H9 (cell line): Measurements from ENCODE around the gene KPTN. TPM values are rescaled to one million over a fixed set of nuclear protein-coding genes. Genes with fewer than 3 reads are reported as not detected.
"Not testable (repeated sequence)": the region's sequence is repeated elsewhere in the genome, so short reads cannot be mapped to it uniquely, and the experiment has no call there.

Source experiments
- DNase-seq: peaks from one replicate; pipeline ENCODE4 v3.0.0-alpha.2; 2017
- H2AFZ ChIP-seq: one replicate; pipeline ENCODE4 v1.6.1; 2013; ENCODE audit warnings: mild to moderate bottlenecking, low read length, control low read depth, moderate library complexity
- H2AK5ac ChIP-seq: 2 replicates; pipeline ENCODE4 v1.6.1; 2013; ENCODE audit warnings: low read length, control low read depth, mixed read lengths; ENCODE audit not compliant: insufficient read length
- H2BK120ac ChIP-seq: one replicate; pipeline ENCODE4 v1.6.1; 2013; ENCODE audit warnings: low read depth, mild to moderate bottlenecking, low read length, control low read depth, inconsistent platforms; ENCODE audit not compliant: poor library complexity, severe bottlenecking
- H2BK12ac ChIP-seq: 2 replicates; pipeline ENCODE4 v1.6.1; 2013; ENCODE audit warnings: low read length, control low read depth, mixed read lengths, low read depth; ENCODE audit not compliant: insufficient read length
- H2BK15ac ChIP-seq: 2 replicates; pipeline ENCODE4 v1.6.1; 2013; ENCODE audit warnings: low read depth, low read length, control low read depth
- H2BK20ac ChIP-seq: one replicate; pipeline ENCODE4 v1.6.1; 2013; ENCODE audit warnings: low read depth, mild to moderate bottlenecking, low read length, control low read depth, inconsistent platforms; ENCODE audit not compliant: poor library complexity, severe bottlenecking
- H2BK5ac ChIP-seq: 2 replicates; pipeline ENCODE4 v1.6.1; 2013; ENCODE audit warnings: low read length, control low read depth, mixed read lengths; ENCODE audit not compliant: insufficient read length
- H3K14ac ChIP-seq: 2 replicates; pipeline ENCODE4 v1.6.1; 2013; ENCODE audit warnings: low read length, control low read depth; ENCODE audit not compliant: insufficient read depth
- H3K18ac ChIP-seq: 2 replicates; pipeline ENCODE4 v1.6.1; 2013; ENCODE audit warnings: low read depth, mild to moderate bottlenecking, mixed read lengths, low read length, control low read depth; ENCODE audit not compliant: insufficient read length
- H3K23ac ChIP-seq: 2 replicates; pipeline ENCODE4 v1.6.1; 2013; ENCODE audit warnings: low read length, control low read depth, mixed read lengths, low read depth; ENCODE audit not compliant: insufficient read length
- H3K23me2 ChIP-seq: 2 replicates; pipeline ENCODE4 v1.6.1; 2013; ENCODE audit warnings: low read depth, mild to moderate bottlenecking, mixed read lengths, low read length, control low read depth; ENCODE audit not compliant: insufficient read length, poor library complexity, severe bottlenecking
- H3K27ac ChIP-seq: 2 replicates; pipeline ENCODE4 v1.5.1; 2013; ENCODE audit warnings: low read length, control low read depth, mixed read lengths, low read depth; ENCODE audit not compliant: insufficient read length
- H3K27me3 ChIP-seq: 2 replicates; pipeline ENCODE4 v1.6.1; 2013; ENCODE audit warnings: low read length, control low read depth, inconsistent platforms; ENCODE audit not compliant: insufficient read depth
- H3K4ac ChIP-seq: 2 replicates; pipeline ENCODE4 v1.6.1; 2013; ENCODE audit warnings: low read depth, mild to moderate bottlenecking, control low read depth, inconsistent platforms, low read length, moderate library complexity
- H3K4me1 ChIP-seq: 2 replicates; pipeline ENCODE4 v1.6.1; 2013; ENCODE audit warnings: low read length, control low read depth, inconsistent platforms; ENCODE audit not compliant: insufficient read depth
- H3K4me2 ChIP-seq: 2 replicates; pipeline ENCODE4 v1.6.1; 2013; ENCODE audit warnings: low read length, control low read depth, mixed read lengths; ENCODE audit not compliant: insufficient read length, insufficient read depth
- H3K56ac ChIP-seq: 2 replicates; pipeline ENCODE4 v1.6.1; 2013; ENCODE audit warnings: low read depth, mild to moderate bottlenecking, mixed read lengths, low read length, control low read depth; ENCODE audit not compliant: insufficient read length
- H3K79me1 ChIP-seq: 2 replicates; pipeline ENCODE4 v1.6.1; 2013; ENCODE audit warnings: low read depth, mild to moderate bottlenecking, moderate library complexity, low read length, control low read depth, inconsistent platforms; ENCODE audit not compliant: insufficient read depth, poor library complexity, severe bottlenecking
- H3K79me2 ChIP-seq: 2 replicates; pipeline ENCODE4 v1.6.1; 2013; ENCODE audit warnings: low read length, control low read depth, inconsistent platforms; ENCODE audit not compliant: insufficient read depth
- H3K9ac ChIP-seq: 2 replicates; pipeline ENCODE4 v1.6.1; 2013; ENCODE audit warnings: low read length, control low read depth, mixed read lengths; ENCODE audit not compliant: insufficient read length; ENCODE audit errors: extremely low read depth
- H3K9me3 ChIP-seq: one replicate; pipeline ENCODE4 v1.6.1; 2013; ENCODE audit warnings: low read depth, low read length, inconsistent platforms; ENCODE audit not compliant: control insufficient read depth
- H3T11ph ChIP-seq: one replicate; pipeline ENCODE4 v1.6.1; 2013; ENCODE audit warnings: mild to moderate bottlenecking, low read length, control low read depth, inconsistent platforms
- H4K20me1 ChIP-seq: one replicate; pipeline ENCODE4 v1.6.1; 2013; ENCODE audit not compliant: control insufficient read depth, insufficient read length, insufficient read depth
- H4K5ac ChIP-seq: 2 replicates; pipeline ENCODE4 v1.6.1; 2013; ENCODE audit warnings: low read depth, mild to moderate bottlenecking, mixed read lengths, low read length, control low read depth; ENCODE audit not compliant: insufficient read length
- H4K8ac ChIP-seq: replicated peaks from 2 replicates; pipeline ENCODE4 v1.6.1; 2013; ENCODE audit warnings: low read length, control low read depth, mixed read lengths, low read depth; ENCODE audit not compliant: insufficient read length
- H4K91ac ChIP-seq: 2 replicates; pipeline ENCODE4 v1.6.1; 2013; ENCODE audit warnings: low read depth, mild to moderate bottlenecking, moderate library complexity, mixed read lengths, low read length, control low read depth; ENCODE audit not compliant: insufficient read length
- H3K27ac Mint-ChIP-seq, 3 experiments: 2 replicates in 2 of 3; 3 replicates in 1 of 3; pipeline ENCODE4 v1.8.0; 2020 to 2021; ENCODE audit warnings: mixed read lengths in 3 of 3, mild to moderate bottlenecking in 1 of 3, moderate library complexity in 1 of 3
- H3K27me3 Mint-ChIP-seq: 2 replicates; pipeline ENCODE4 v1.8.0; 2021; ENCODE audit warnings: low read depth, mild to moderate bottlenecking, moderate library complexity, mixed read lengths
- H3K36me3 Mint-ChIP-seq, 3 experiments: 2 replicates in 2 of 3; 3 replicates in 1 of 3; pipeline ENCODE4 v1.8.0; 2020 to 2021; ENCODE audit warnings: low read depth in 3 of 3, mixed read lengths in 3 of 3; ENCODE audit not compliant: insufficient read depth in 1 of 3
- H3K4me1 Mint-ChIP-seq, 2 experiments: 2 replicates each; pipeline ENCODE4 v1.8.0; 2020; ENCODE audit warnings: mixed read lengths in 2 of 2
- H3K4me3 Mint-ChIP-seq, 2 experiments: 2 replicates in 1 of 2; 3 replicates in 1 of 2; pipeline ENCODE4 v1.8.0; 2020 to 2021; ENCODE audit warnings: mild to moderate bottlenecking in 2 of 2, mixed read lengths in 2 of 2, moderate library complexity in 1 of 2
- H3K9me3 Mint-ChIP-seq, 2 experiments: 2 replicates in 1 of 2; 3 replicates in 1 of 2; pipeline ENCODE4 v1.8.0; 2020; ENCODE audit warnings: mild to moderate bottlenecking in 2 of 2, mixed read lengths in 2 of 2, moderate library complexity in 1 of 2
- WGBS: extraction: QIAGEN DNeasy Blood & Tissue Kit; methylation state at CpG from one replicate; pipeline ENCODE4 v1.1.7; 2013; ENCODE audit warnings: missing lambda C conversion rate, low lambda C conversion rate, mixed read lengths; ENCODE audit not compliant: insufficient read length; ENCODE audit errors: extremely low coverage; 5-methylcytosine and 5-hydroxymethylcytosine counted together
- total RNA-seq: library from RNA; stranded (reverse); gene quantifications from 2 replicates; pipeline ENCODE4 v1.2.1, GENCODE V29; 2021
- TF ChIP-seq, protein P1 (sequence below): fragments of 200-600 bp; sonication (generic); conservative IDR thresholded peaks from 3 replicates; pipeline ENCODE4 v1.8.0; 2021; ENCODE audit warnings: antibody characterized with exemption, mild to moderate bottlenecking

Gene KPTN
- total RNA-seq, 1 experiment from 2014 or later, result 35.4 TPM

DNA sequence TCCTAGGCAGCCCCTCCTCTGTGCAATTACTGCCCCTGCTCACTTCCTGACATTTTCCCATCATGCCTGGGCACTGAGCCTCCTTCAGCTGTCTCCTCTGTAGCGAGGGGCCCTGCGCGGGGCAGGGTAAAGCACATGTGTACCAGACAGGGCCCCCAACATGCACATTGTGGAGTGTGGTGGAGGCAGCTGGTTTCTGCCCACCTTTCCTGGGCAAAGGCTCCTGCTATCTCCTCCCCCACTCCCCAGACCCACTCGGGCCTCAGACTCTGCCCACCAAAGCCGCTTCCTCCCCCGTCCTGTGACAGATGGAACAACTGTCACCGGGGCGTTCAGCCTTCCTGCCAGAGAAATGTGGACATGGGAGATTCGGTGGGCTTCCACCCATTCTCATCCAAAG, 2.9 kb upstream of the KPTN start:
- TF ChIP-seq, protein P1, sequence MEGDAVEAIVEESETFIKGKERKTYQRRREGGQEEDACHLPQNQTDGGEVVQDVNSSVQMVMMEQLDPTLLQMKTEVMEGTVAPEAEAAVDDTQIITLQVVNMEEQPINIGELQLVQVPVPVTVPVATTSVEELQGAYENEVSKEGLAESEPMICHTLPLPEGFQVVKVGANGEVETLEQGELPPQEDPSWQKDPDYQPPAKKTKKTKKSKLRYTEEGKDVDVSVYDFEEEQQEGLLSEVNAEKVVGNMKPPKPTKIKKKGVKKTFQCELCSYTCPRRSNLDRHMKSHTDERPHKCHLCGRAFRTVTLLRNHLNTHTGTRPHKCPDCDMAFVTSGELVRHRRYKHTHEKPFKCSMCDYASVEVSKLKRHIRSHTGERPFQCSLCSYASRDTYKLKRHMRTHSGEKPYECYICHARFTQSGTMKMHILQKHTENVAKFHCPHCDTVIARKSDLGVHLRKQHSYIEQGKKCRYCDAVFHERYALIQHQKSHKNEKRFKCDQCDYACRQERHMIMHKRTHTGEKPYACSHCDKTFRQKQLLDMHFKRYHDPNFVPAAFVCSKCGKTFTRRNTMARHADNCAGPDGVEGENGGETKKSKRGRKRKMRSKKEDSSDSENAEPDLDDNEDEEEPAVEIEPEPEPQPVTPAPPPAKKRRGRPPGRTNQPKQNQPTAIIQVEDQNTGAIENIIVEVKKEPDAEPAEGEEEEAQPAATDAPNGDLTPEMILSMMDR, result no peak
- Histone ChIP-seq H3K27ac (no peak overlapping the region), H3K9me3 (no peaks in the 10 kb centered on the region), H3K79me2 (no peaks in the 10 kb centered on the region), H3K4me1 (no peaks in the 10 kb centered on the region), H2BK5ac (no peak overlapping the region), H4K8ac (no peak overlapping the region), H3K23me2 (peaks cover 5% of the 10 kb centered on the region), H3K18ac (no peak overlapping the region), H3K9ac (no peak overlapping the region), H3K4me2 (no peak overlapping the region), H4K91ac (no peak overlapping the region), H2BK120ac (no peak overlapping the region), H4K20me1 (no peaks in the 10 kb centered on the region), H3T11ph (no peak overlapping the region), H2AFZ (no peak overlapping the region), H2BK15ac (no peak overlapping the region; the same call in 1 of the 2 replicates), H3K23ac (no peak overlapping the region), H2AK5ac (no peak overlapping the region), H3K4ac (no peak overlapping the region), H3K56ac (no peak overlapping the region), H3K27me3 (no peaks in the 10 kb centered on the region), H2BK20ac (no peak overlapping the region), H3K79me1 (no peaks in the 10 kb centered on the region), H3K14ac (no peak overlapping the region), H2BK12ac (no peak overlapping the region), H4K5ac (no peak overlapping the region)
- Mint-ChIP-seq H3K4me1 (peaks cover 6 to 9% of the 10 kb centered on the region in 2 experiments; a peak in 2 of 4 replicates), H3K4me3 (no peak overlapping the region), H3K27ac (peak overlapping the region in 1 of 3 experiments; percentile 5; a peak in 2 of 7 replicates), H3K36me3 (peaks cover 7 to 17% (median 16%) of the 10 kb centered on the region in 3 experiments), H3K27me3 (peaks cover 2% of the 10 kb centered on the region; the same call in 1 of the 2 replicates), H3K9me3 (no peaks in the 10 kb centered on the region; a peak in 1 of 5 replicates)
- no peak for DNase-seq
- WGBS, result no CpG with 5 or more reads among the region's 9 CpGs

DNA sequence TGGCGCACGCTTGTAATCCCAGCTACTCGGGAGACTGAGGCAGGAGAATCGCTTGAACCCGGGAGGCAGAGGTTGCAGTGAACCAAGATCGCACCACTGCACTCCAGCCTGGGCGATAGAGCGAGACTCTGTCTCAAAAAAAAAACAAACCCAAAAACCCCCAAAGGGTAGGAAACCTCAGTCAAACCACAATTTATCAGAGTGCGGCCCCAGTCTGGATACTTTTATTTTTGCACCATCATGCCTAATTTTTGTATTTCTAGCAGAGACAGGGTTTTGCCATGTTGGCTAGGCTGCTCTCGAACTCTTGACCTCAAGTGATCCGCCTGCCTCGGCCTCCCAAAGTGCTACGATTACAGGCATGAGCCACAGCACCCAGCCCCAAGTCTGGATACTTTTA, 2.2 kb upstream of the KPTN start:
- not testable (repeated sequence) for H2BK120ac ChIP-seq, H4K20me1 ChIP-seq, H3K4me2 ChIP-seq, H2AK5ac ChIP-seq, H2BK20ac ChIP-seq, H3K4me3 Mint-ChIP-seq, H3K27ac ChIP-seq, H3K4ac ChIP-seq, H4K5ac ChIP-seq, H4K8ac ChIP-seq, H2BK5ac ChIP-seq, H3T11ph ChIP-seq, H3K27me3 Mint-ChIP-seq, H3K9me3 ChIP-seq, H3K79me1 ChIP-seq, H3K18ac ChIP-seq, H3K23ac ChIP-seq, H3K4me1 ChIP-seq, H3K23me2 ChIP-seq, H3K27me3 ChIP-seq, H2BK12ac ChIP-seq, H3K14ac ChIP-seq, H3K4me1 Mint-ChIP-seq, DNase-seq, H3K9me3 Mint-ChIP-seq, H3K9ac ChIP-seq, H3K56ac ChIP-seq, H2AFZ ChIP-seq, H4K91ac ChIP-seq, H3K27ac Mint-ChIP-seq, H2BK15ac ChIP-seq, H3K79me2 ChIP-seq
- peaks cover 7 to 17% (median 11%) of the 10 kb centered on the region in 3 experiments; a peak in 6 of 7 replicates for H3K36me3 Mint-ChIP-seq
- WGBS, result no CpG with 5 or more reads among the region's 13 CpGs
